Small intestine (tissue), 7 donors: ENCODE measurements around the gene NLRC3. TPM values are rescaled to one million over a fixed set of nuclear protein-coding genes. Genes with fewer than 3 reads are reported as not detected.

Experiments used
- DNase-seq, 2 donors: peaks; one replicate each; pipeline versions ENCODE4 v3.0.0 to v3.0.0-alpha.2; 2013
- FAIRE-seq: peaks from 2 replicates; lab custom pipeline; 2012; peaks lifted over from hg19 to GRCh38; lab: Jason Lieb, UNC
- H3K27ac ChIP-seq, 3 donors: one replicate each; pipeline ENCODE4 v1.5.1; 2013; ENCODE audit warnings: low read length in 2 of 3, mild to moderate bottlenecking in 2 of 3, control low read depth in 1 of 3, inconsistent platforms in 1 of 3, low read depth in 1 of 3, moderate library complexity in 1 of 3
- H3K27me3 ChIP-seq, 3 donors: one replicate each; pipeline ENCODE4 v1.6.1; 2013; ENCODE audit warnings: low read length in 3 of 3, inconsistent platforms in 1 of 3; ENCODE audit not compliant: control insufficient read depth in 3 of 3, insufficient read depth in 3 of 3
- H3K36me3 ChIP-seq, 3 donors: one replicate each; pipeline ENCODE4 v1.6.1; 2013; ENCODE audit warnings: low read length in 3 of 3, inconsistent platforms in 1 of 3, low read depth in 1 of 3, mild to moderate bottlenecking in 1 of 3, moderate library complexity in 1 of 3; ENCODE audit not compliant: control insufficient read depth in 3 of 3, insufficient read depth in 2 of 3
- H3K4me1 ChIP-seq, 3 donors: one replicate each; pipeline ENCODE4 v1.6.1; 2013; ENCODE audit warnings: low read length in 2 of 3, inconsistent platforms in 1 of 3, low read depth in 1 of 3, mild to moderate bottlenecking in 1 of 3, moderate library complexity in 1 of 3; ENCODE audit not compliant: control insufficient read depth in 3 of 3, insufficient read depth in 2 of 3
- H3K4me3 ChIP-seq, 3 donors: one replicate each; pipeline ENCODE4 v1.5.1; 2013; ENCODE audit warnings: low read length in 3 of 3, control low read depth in 1 of 3, inconsistent platforms in 1 of 3, low read depth in 1 of 3, mild to moderate bottlenecking in 1 of 3, moderate library complexity in 1 of 3
- H3K9me3 ChIP-seq, 2 donors: one replicate each; pipeline ENCODE4 v1.6.1; 2013; ENCODE audit warnings: low read depth in 1 of 2, low read length in 1 of 2; ENCODE audit not compliant: control insufficient read depth in 2 of 2, insufficient read depth in 1 of 2
- WGBS, 3 donors: extraction: QIAGEN DNeasy Blood & Tissue Kit; methylation state at CpG; one replicate each; pipeline ENCODE4 v1.1.7; 2013; 5-methylcytosine and 5-hydroxymethylcytosine counted together
- polyA plus RNA-seq, 4 donors: library from polyadenylated mRNA; stranded (reverse) in 3 of 4; unstranded in 1 of 4; fragments of 200-250 nt in 3 of 4; fragments of 120-200 nt in 1 of 4; gene quantifications; one replicate each; pipeline versions ENCODE4 v1.2.1 to v1.2.3, GENCODE V29; 2013
- donor health status: healthy with polysubstance abuse.
- donor health status: control.
- donor health status: control.
- donor health status: Bipolar disorder and iron deficiency.
- donor health status: healthy.

Gene NLRC3
- polyA plus RNA-seq, 4 donors = 0.67 to 1.9 (median 0.95) TPM

DNA sequence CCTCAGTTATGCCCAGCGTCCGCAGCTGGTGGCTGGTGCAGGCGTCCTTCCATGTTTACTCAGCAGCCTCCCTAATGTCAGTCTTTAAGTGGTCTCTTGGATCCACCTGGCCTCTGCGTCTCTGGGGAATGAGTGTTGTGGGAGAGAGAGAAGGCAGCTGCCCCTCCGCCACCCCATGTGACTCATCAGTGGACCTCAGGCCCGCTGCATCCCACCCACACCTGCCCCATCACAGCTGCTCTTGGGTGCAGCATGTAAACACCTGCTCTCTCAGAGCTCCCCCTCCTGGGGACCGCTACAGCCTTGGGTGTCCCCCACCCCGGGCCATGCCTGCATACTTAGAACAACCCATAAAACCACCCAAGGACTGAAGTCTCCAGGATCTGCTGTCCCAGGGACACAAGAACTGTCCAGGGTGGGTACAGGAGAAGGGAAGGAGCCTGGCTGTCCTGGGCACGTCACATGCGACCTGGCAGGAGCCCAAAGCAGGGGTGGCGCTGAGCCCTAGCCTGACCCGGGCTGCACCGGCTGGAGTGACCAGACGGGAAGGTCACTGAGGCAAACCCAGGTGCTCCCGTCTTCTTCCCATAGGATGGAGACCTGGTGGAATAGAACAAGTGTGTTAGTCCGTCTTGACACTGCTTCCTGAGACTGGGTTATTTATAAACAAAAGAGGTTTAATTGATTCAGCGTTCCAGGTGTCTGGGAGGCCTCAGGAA is 86.1 kb downstream of the NLRC3 start:
- WGBS, 3 donors = 30 to 52% (median 36%) methylated on average over 17 of the region's 17 CpGs
- no peak overlapping the region for H3K27ac ChIP-seq
- H3K9me3 ChIP-seq = no peaks in the 10 kb centered on the region
- FAIRE-seq (no peak), DNase-seq (peak; percentile 21 to 24)
- H3K4me3 ChIP-seq = no peak overlapping the region
- H3K36me3 ChIP-seq = peaks cover 0 to 23% (median 6%) of the 10 kb centered on the region in 3 donors
- H3K27me3 ChIP-seq = no peaks in the 10 kb centered on the region
- no peaks in the 10 kb centered on the region for H3K4me1 ChIP-seq

Other genes starting within 250 kb of the NLRC3 start
- under 1 TPM in 2 of 4 donors, not detected in 2; 0.04 to 0.13 TPM for gene OR2C1, start 221.5 kb downstream of the NLRC3 start, polyA plus RNA-seq
- gene ZSCAN32, start 176.4 kb downstream of the NLRC3 start, polyA plus RNA-seq = 10 to 100 TPM in 3 of 4 donors, 1 to 10 TPM in 1; 7.2 to 15.2 (median 11.9) TPM
- 10 to 100 TPM in 1 of 4 donors, 1 to 10 TPM in 3; 3.0 to 11.5 (median 4.7) TPM for gene ZNF174, start 176.2 kb downstream of the NLRC3 start, polyA plus RNA-seq
- gene ZNF597, start 133.9 kb downstream of the NLRC3 start, polyA plus RNA-seq = 1 to 10 TPM in 1 of 4 donors, under 1 TPM in 3; 0.45 to 3.8 (median 0.88) TPM
- 100 to 1,000 TPM in 1 of 4 donors, 10 to 100 TPM in 3; 51.2 to 102 (median 70.4) TPM for gene NAA60, start 133.7 kb downstream of the NLRC3 start, polyA plus RNA-seq
- gene C16orf90, start 81.9 kb downstream of the NLRC3 start, polyA plus RNA-seq = under 1 TPM in 1 of 4 donors, not detected in 3; 0.09 TPM
- 10 to 100 TPM in 2 of 4 donors, 1 to 10 TPM in 2; 3.6 to 21.9 (median 7.6) TPM for gene CLUAP1, start 76.4 kb downstream of the NLRC3 start, polyA plus RNA-seq
- gene SLX4, start 34.2 kb upstream of the NLRC3 start, polyA plus RNA-seq = 1 to 10 TPM; 1.1 to 6.0 (median 2.7) TPM
- 100 to 1,000 TPM in 3 of 4 donors, 10 to 100 TPM in 1; 75.4 to 428 (median 269) TPM for gene DNASE1, start 77.3 kb upstream of the NLRC3 start, polyA plus RNA-seq
- 10 to 100 TPM; 25.5 to 89.2 (median 64.5) TPM for gene TRAP1, start 140.1 kb upstream of the NLRC3 start, polyA plus RNA-seq